Raji (cell line): ENCODE results near the gene FAM53B.

ENCODE experiments used
- POLR2A ChIP-seq: IDR thresholded peaks from 2 replicates; pipeline ENCODE4 v1.6.1; 2011; ENCODE audit warnings: low read depth, low read length, control low read depth; ENCODE audit not compliant: insufficient read depth

The FAM53B gene

DNA sequence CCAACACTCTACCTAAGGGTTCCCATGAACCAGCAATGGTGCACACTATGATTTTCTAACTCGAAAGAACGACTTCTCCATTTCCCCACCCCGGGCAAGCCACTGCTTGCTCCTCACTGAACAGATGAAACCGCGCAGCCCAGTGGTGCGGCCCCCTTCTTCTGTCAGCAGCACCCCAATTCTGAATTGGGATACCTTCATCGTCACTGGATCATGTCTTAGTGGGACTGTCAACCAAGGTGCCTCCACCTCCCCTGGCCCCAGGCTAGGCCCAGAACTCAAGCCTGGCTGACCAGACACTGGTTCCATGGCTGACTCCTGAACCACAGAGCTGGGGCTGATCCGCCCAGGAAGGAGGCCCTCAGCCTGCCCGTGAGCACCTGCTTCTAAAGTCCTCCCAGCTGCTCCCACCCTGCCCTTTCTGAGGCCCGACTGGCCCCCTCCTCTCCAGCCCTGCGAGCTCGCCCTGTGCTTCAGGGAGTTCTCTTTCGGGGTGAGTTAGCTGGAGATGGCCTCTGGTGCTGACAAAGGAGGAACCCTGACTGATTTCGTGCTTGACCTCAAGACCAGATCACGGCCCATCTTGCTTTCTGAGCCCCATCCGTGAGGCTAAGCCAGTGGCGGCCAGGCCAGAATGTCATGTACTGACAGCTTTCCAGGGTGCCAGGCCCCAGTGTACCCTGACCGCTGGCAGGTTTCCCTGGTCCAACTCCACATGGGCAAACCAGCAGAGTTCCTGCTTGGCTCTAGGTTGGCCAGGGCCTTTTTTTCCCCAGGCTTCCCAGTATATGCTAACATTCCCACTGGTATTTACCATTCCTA is 44.5 kb downstream of the FAM53B start:
- no peak for TF ChIP-seq POLR2A

DNA sequence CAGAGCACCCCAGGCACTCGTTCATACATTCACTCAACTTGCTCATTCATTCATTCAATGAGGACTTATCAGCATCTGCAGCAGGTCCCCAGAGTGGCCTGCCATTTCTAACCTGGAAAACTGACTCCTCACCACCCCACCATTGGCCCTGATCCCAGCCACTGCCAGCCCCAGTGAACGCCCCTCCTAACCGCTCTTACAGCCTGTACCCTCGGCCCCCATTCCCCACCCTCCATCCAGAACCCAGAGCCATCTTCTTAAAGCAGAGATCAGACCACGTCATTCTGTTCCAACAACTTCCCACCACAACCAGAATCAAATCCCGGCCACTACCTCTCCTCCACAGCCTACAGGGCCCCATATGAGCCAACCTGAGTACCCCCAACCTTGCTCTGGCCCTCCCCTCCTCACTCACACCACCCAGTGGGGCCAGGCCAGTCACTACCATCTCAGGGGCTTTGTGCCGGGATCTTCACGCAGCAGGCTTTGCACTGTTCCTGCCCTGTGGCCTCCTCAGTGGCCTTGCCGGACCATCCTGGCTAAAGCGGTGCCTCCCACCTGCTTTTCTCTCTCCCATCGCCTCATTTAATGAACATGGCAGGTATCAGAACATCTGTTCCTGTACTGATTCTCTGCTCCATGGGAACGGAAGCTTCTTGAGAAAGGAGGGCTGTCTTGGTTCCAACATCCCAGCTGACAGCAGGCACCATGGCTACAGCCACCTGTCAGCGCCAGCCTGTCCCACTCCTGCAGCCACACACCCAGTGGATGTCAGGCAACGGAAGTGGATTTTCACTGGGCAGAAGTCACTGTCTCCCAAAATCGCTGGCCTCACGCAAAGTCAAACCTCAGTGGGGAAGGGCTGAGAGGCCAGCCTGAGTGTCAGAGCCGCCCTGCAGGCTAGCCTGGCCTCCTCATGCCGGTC is 45.4 kb downstream of the FAM53B start:
- no peak for TF ChIP-seq POLR2A

DNA sequence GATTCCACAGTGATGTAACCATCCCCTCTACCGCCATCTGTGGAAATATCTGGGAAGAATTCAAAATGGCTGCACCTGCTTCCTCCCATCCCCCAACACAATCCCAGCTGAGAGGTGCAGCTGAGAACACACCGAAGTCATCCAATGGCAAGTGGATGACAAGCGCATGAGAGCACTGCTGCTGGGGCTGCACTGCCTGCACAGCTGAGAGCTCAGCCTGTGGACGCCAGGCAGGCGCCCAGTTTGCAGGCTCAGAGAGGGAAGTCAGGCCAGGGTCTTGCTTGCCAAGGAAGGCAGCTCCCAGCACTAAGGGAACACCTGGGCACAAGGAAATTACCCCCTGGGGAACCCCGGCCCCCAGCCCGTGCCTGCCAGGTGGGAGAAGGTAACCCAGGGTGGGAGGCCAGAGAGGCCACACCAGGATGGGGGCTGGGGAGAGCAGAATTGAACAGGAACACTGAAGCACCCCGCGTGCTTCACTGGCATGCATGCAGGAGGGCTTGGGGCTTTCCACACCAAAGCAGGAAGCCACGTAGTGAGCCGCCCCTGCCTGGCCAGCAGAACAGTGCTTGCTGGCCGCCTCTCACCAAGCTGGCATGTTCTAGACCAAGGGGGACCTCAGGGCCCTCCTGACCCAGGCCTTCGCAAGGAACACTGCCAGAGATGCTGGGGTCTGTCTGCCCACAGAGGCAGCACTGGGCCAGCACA is 46.2 kb downstream of the FAM53B start:
- TF ChIP-seq POLR2A, result no peak

DNA sequence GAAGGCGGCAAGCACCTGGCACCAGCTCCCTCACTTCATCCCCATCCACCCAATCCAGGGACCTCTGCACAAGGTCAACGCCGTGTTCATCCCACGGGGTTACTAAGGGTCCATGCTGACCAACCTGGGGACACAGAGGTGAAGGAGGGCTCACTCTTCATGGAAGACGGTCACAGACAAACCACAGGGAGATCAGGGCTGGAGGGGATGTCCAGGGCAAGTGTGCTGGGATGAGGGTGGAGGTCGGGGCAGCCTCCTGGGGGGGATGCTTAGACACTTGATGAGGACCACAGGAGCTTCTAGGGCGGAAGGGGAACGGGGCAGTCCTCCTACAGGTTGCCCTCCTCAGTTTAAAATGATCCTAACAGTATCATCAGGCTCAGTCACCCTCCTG is 46.7 kb downstream of the FAM53B start:
- TF ChIP-seq POLR2A, result no peak

DNA sequence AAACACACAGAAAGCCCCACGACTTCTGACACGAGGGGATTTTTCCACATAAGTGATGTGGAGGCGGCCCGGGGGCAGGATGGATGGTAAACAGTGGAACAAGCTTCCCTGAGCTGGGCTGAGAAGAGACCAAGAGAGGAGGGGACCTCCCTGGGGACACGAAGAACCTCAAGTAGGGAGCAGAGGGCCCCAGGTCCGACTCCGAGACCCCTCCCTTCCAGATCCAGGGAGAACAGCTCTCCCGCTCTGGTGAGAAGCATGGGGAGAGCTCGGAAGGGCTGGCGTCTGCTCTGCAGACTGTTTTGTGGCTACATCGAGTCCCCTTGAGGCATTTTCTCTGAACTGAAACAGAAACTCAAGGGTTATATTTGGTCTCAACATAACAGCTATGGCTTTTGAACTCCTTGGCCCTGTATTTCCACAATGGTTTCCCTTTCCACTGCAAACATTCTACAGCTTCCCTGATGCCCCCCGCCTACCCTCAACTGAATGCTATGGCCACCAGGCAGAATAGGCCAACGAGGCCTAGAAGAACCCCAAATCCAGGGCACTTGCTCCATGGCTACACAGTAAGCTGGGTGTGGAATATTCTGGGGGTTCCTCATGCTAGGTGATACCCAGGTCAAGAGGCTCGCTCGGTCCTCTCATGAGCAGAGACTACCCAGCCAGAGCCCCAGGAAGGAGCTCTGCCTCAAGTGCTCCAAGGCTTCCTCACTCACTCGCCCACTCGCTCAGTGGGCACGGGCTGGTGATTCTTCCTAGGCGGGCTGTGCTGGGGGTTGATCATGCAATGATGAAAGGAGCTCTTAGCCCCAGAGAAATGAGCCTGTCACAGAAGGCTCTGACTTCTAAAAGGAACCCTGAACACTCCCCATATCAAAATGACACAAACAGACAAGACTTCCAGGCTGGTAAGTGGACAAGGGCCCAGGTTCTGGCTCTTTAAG is 47.5 kb downstream of the FAM53B start:
- TF ChIP-seq POLR2A, result no peak

DNA sequence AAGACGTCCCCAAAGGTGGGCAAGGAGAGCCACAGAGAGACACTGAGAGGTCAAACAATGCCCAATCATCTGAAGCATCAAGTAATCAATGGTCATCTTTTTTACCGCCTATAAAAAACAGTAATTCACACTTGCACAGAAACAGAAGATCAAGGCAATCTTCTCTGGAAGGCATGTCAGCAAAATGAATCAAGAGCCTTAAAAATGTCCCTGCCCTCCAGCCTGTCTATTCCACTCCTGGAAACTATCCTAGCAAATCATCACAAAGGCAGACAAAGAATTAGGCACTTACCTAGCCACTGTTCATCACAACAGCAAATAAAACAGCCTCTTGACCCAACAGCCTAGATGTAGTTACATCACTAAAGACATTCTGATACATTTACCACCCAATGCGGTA is 48.9 kb downstream of the FAM53B start:
- TF ChIP-seq POLR2A, result no peak

DNA sequence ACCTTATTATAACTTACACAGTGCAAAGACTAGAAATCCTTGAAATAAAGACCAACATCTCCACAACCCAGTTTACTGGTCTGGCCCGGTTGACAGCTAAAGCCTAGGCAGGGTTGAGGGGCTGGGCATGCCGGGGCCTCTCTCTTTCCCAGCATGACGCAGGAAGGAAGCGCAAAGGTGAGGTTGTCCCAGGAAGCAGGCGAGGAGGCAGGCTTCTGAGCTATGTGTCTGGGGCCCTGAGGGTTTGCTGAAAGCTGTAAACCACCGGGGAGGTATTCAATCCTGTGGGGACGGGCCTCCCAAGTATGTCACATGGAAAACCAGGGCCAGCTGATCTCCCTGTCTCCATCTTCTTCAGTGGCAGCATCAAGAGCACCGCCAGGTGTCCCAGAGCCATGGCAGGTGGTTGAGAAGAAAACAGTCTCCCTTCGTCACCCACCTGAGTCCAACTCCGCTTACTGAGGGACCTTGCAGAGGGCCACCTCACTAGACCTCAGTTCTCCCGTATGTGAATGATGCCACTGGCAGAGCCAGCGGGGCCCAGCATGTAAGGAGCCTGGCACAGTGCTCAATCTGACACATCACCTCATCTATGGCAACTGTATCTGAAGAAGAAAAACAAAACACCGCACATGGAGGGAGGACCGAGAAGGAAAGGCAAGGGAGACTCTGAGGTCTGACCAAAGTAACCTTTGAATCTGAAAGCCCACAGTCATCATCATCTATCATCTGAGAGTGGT is 49.5 kb downstream of the FAM53B start:
- TF ChIP-seq POLR2A, result no peak

DNA sequence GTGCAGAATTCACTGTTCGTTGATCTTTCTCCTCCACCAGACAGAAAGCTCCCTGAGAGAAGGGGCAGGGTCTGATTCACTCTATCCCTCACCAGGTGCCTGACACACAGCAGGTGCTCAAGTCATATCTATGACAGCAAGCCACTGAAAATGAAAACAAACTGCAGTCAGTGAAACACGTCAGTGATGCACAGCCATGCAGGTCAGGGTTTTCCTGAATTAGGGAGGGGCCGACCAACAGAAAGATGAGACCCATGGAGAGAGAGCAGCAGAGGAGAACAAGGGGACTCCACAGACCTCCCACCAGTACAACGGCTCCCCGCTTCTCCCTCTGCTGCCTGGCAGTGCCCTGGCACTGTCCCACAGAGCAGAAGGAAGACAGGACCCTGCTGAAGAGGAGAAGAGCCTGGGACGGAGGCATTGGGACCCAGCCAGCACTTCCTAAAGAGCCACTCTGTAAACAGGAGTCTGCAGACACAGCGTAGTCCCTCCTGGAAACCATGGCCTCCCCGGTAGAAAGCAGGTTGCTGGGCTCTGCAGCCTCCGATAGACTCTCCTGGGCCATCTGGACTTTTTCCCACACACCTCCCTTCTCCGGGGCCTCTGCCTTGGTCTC is 50.3 kb downstream of the FAM53B start:
- TF ChIP-seq POLR2A, result no peak

DNA sequence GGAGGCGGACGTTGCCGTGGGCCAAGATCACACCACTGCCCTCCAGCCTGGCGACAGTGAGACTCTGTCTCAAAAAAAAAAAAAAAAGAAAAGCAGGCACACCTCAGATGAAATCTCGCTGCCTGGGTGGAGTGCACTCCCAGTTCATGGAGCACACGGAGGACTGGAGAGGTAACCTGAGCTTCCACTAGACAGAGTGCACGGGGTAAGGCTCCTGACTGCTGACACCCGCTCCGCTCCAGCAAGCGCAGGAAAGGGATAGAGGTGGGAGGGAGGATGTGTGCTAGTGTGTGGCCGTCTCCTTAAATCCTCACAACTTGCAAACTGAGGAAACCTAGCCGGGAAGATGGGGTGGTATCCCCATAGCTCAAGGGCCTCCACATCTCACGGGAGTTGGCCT is 50.8 kb downstream of the FAM53B start:
- TF ChIP-seq POLR2A, result no peak

DNA sequence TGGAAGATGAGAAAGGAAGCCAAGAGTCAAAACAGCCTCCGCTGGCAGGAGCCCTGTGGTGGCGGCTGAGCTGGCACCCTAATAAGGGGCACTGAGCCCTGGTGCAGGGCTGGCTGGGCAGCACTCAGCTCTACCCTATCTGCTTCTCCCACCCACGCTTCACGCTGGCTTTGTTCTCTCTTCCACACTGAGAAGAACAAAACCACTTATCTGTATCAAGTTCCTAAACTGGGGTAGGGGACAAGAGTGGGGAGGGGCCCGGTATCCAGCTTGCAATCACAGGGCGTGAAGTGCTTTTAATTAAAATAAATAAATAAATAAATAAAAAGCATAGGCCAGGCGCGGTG is 52.1 kb downstream of the FAM53B start:
- TF ChIP-seq POLR2A, result no peak

DNA sequence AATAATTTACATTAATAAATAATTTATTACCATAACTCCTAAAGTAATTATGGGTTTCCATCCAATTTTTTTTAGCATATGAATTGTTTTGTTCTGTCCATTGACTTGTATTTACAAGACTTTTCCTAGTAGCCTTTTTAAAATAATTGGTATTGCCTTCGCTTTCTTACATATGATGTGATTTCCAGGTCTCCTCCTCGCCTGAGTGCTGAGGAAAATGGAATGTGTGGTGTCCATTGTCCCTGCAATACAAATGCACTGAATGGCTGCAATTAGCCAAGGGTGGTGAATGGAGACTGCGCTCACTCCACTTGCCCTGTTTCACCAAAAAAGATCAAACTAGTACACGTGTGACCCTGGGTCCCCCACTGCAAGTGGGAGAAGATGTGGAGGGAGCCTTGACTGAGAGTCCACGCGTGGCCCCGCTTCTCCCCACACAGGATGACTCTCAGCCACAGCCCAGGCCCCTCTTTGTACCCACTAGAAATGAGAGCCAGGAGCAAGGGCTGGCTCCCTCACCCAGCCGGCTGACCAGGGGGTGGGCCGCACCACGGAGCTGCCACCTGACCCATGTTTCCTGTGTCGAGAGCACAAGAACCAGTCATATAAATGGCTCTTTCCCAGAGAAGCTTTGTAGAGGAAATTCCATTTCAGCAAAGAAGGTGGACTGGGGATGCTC is 52.6 kb downstream of the FAM53B start:
- no peak for TF ChIP-seq POLR2A

DNA sequence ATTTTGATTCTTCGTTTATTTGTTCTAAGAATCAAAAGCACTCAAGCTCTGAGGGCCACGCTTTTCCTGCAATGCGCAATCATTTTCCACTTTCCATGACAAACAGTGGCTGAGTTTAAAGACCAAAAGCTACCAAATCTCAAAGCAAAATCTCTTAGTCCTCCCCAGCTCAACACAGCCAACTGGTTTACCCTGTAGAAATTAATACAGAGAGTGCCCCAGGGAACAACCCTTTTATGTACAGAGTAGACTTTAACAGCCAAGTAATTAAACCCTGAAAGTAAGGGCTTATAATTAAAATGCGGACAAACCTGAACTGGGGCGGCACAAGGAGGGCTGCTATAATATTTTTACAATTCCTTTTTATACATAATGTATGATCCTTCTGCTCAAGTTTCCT is 53.2 kb downstream of the FAM53B start:
- no peak for TF ChIP-seq POLR2A

DNA sequence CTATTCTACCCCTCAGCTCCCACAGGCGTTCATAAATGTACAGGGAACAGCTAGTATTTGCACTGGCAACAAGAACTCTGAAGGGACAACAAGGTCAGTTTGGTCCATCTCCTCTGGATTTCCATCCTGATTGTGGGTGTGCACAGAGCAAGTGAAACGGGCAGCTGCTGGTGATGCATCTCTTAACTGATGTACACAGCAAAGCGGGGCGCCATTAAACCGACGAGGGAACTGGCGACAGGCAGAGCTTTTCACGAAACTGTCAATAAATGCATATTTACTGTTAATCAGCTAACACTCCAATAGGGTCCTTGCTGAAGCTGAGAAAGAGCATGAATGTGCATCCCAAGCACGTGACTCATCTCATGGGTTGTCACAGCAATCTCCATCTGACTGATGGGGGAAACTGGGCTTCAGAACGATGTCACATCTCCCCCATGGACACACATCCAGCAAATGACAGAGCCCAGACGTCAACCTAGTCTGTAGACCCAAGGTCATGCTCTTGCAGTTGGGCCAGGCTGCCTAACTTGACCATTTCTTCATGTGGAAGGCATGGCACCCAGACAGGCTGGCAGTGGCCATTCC is 54.2 kb downstream of the FAM53B start:
- no peak for TF ChIP-seq POLR2A
